HCT116 (cell line): ENCODE results near the gene ADK. TPM values are rescaled to one million over a fixed set of nuclear protein-coding genes. Genes with fewer than 3 reads are reported as not detected.

Experiments
- ATAC-seq: fragments of 200-7000 bp; cut with Tn5 transposase; 2 replicates; pipeline ENCODE4 v1.9.1; 2020; ENCODE audit warnings: mild to moderate bottlenecking, moderate library complexity
- BruUV-seq: library from RNA; stranded (reverse); fragments of 400-500 nt; replicated peaks from 2 replicates; lab custom pipeline; 2021; lab: Mats Ljungman, UMichigan
- CTCF ChIA-PET: fragments of 300-600 bp; sonication (Branson Sonifier 250); formaldehyde crosslinking; loops from one replicate; lab custom pipeline; 2021; ENCODE audit warnings: antibody characterized with exemption; lab: Charles Lee
- POLR2A ChIA-PET: fragments of 300-600, 350-600 bp; sonication (Branson Sonifier 250); formaldehyde crosslinking; loops from one replicate; lab custom pipeline; 2021; ENCODE audit warnings: antibody characterized with exemption; lab: Charles Lee
- RAD21 ChIA-PET, 2 experiments: fragments of 300-600 bp; sonication (Branson Sonifier 250); formaldehyde crosslinking; loops; one replicate each; lab custom pipeline; 2023; ENCODE audit warnings: low total read pairs in 2 of 2; ENCODE audit not compliant: uncharacterized antibody in 2 of 2, unreplicated experiment in 2 of 2, low non-redundant PET in 1 of 2; lab: Charles Lee
- DNase-seq: peaks from one replicate; pipeline ENCODE4 v3.0.0-alpha.2; 2010; ENCODE audit warnings: low read depth, low spot score
- H2AFZ ChIP-seq: fragments of 200-600 bp; shearing (Covaris generic), sonication (generic); 2 replicates; pipeline ENCODE4 v1.6.1; 2017; ENCODE audit warnings: low read depth, mixed run types, mixed read lengths, antibody characterized with exemption, low read length; ENCODE audit not compliant: poor library complexity, severe bottlenecking
- H3K27ac ChIP-seq: 2 replicates; pipeline ENCODE4 v1.5.1; 2012; ENCODE audit warnings: low read depth, low read length
- H3K27me3 ChIP-seq: fragments of 200-600 bp; sonication (generic); 2 replicates; pipeline ENCODE4 v1.6.1; 2016; ENCODE audit warnings: mixed run types, low read length, mixed read lengths; ENCODE audit not compliant: insufficient read depth
- H3K36me3 ChIP-seq, 2 experiments: fragments of 200-500 bp in 1 of 2; fragments of 200-600 bp in 1 of 2; sonication (Bioruptor generic) in 1 of 2; sonication (generic) in 1 of 2; 2 replicates each; pipeline versions ENCODE4 v1.5.1 to v1.6.1; 2014 to 2016; ENCODE audit warnings: low read length in 2 of 2, inconsistent platforms in 1 of 2, mixed read lengths in 1 of 2, mixed run types in 1 of 2; ENCODE audit not compliant: insufficient read depth in 2 of 2, control insufficient read depth in 1 of 2
- H3K4me1 ChIP-seq, 2 experiments: fragments of 200-600 bp in 1 of 2; sonication (generic) in 1 of 2; 2 replicates each; pipeline versions ENCODE4 v1.5.1 to v1.6.1; 2012 to 2017; ENCODE audit warnings: low read length in 2 of 2, inconsistent platforms in 1 of 2, mild to moderate bottlenecking in 1 of 2, mixed read lengths in 1 of 2, mixed run types in 1 of 2, moderate library complexity in 1 of 2; ENCODE audit not compliant: insufficient read depth in 2 of 2, control insufficient read depth in 1 of 2
- H3K4me2 ChIP-seq: fragments of 200-600 bp; sonication (generic); 2 replicates; pipeline ENCODE4 v1.6.1; 2017; ENCODE audit warnings: mixed run types, low read length, mixed read lengths
- H3K4me3 ChIP-seq, 2 experiments: fragments of 200-600 bp in 1 of 2; sonication (generic) in 1 of 2; replicated peaks in 1 of 2; 2 replicates each; pipeline ENCODE4 v1.5.1; 2011 to 2016; ENCODE audit warnings: low read length in 2 of 2, control low read depth in 1 of 2, low read depth in 1 of 2, mild to moderate bottlenecking in 1 of 2, mixed read lengths in 1 of 2, mixed run types in 1 of 2
- H3K79me2 ChIP-seq: fragments of 200-600 bp; sonication (generic); 2 replicates; pipeline ENCODE4 v1.6.1; 2017; ENCODE audit warnings: mild to moderate bottlenecking, mixed run types, low read length, moderate library complexity, mixed read lengths; ENCODE audit not compliant: insufficient read depth
- H3K9ac ChIP-seq: fragments of 200-600 bp; sonication (generic); 2 replicates; pipeline ENCODE4 v1.6.1; 2016; ENCODE audit warnings: low read length, mixed read lengths
- H3K9me2 ChIP-seq: fragments of 200-600 bp; sonication (generic), shearing (Covaris generic); 2 replicates; pipeline ENCODE4 v1.6.1; 2017; ENCODE audit warnings: mixed run types, mild to moderate bottlenecking, moderate library complexity; ENCODE audit not compliant: insufficient read depth
- H3K9me3 ChIP-seq, 2 experiments: fragments of 200-500 bp in 1 of 2; fragments of 200-600 bp in 1 of 2; sonication (Bioruptor generic) in 1 of 2; sonication (generic) in 1 of 2; 2 replicates each; pipeline ENCODE4 v1.6.1; 2014 to 2017; ENCODE audit warnings: low read length in 2 of 2, mixed read lengths in 2 of 2, inconsistent platforms in 1 of 2, low read depth in 1 of 2, mild to moderate bottlenecking in 1 of 2, mixed run types in 1 of 2, moderate library complexity in 1 of 2; ENCODE audit not compliant: control insufficient read depth in 1 of 2, insufficient read depth in 1 of 2
- H4K20me1 ChIP-seq: fragments of 200-600 bp; sonication (generic), shearing (Covaris generic); 2 replicates; pipeline ENCODE4 v1.6.1; 2017; ENCODE audit warnings: mixed run types, mild to moderate bottlenecking, moderate library complexity; ENCODE audit not compliant: insufficient read depth
- EGR1 ChIP-seq: IDR thresholded peaks from 2 replicates; pipeline ENCODE4 v1.6.1; 2012; ENCODE audit warnings: low read depth
- ELF1 ChIP-seq: IDR thresholded peaks from 2 replicates; pipeline ENCODE4 v1.6.1; 2012; ENCODE audit warnings: low read depth, borderline replicate concordance
- FOSL1 ChIP-seq: IDR thresholded peaks from 2 replicates; pipeline ENCODE4 v1.6.1; 2012; ENCODE audit warnings: low read depth
- JUND ChIP-seq: IDR thresholded peaks from 2 replicates; pipeline ENCODE4 v1.6.1; 2012
- POLR2A ChIP-seq: IDR thresholded peaks from 2 replicates; pipeline ENCODE4 v1.7.0; 2011; ENCODE audit warnings: borderline replicate concordance; ENCODE audit not compliant: insufficient read depth, insufficient read length; ENCODE audit errors: extremely low read depth
- RAD21 ChIP-seq: IDR thresholded peaks from 2 replicates; pipeline ENCODE4 v1.6.1; 2012; ENCODE audit warnings: low read depth, mild to moderate bottlenecking
- SIN3A ChIP-seq: IDR thresholded peaks from 2 replicates; pipeline ENCODE4 v1.6.1; 2012; ENCODE audit warnings: low read depth
- TCF7L2 ChIP-seq: IDR thresholded peaks from 2 replicates; pipeline ENCODE4 v1.7.0; 2011; ENCODE audit warnings: borderline replicate concordance, inconsistent platforms; ENCODE audit not compliant: insufficient read depth, insufficient read length; ENCODE audit errors: extremely low read depth
- YY1 ChIP-seq: IDR thresholded peaks from 2 replicates; pipeline ENCODE4 v1.6.1; 2011; ENCODE audit warnings: low read length, low read depth, moderate library complexity, mild to moderate bottlenecking; ENCODE audit not compliant: insufficient replicate concordance; ENCODE audit errors: extremely low read depth
- ZNF274 ChIP-seq: fragments of 200-500 bp; sonication (Bioruptor generic); IDR thresholded peaks from 2 replicates; pipeline ENCODE4 v1.6.1; 2014; ENCODE audit warnings: mild to moderate bottlenecking, low read depth, low read length, inconsistent platforms
- intact Hi-C: fragments of 100-400 bp; cut with micrococcal nuclease; formaldehyde crosslinking; loops from 2 replicates; pipeline ENCODE4 v1.10.0; 2022
- total RNA-seq: library from RNA; stranded (reverse); gene quantifications from one replicate; pipeline ENCODE4 v1.2.1, GENCODE V29; 2021; ENCODE audit not compliant: unreplicated experiment
- TF ChIP-seq, protein P1 (sequence below): IDR thresholded peaks from 2 replicates; pipeline ENCODE4 v1.6.1; 2012; ENCODE audit warnings: low read depth
- TF ChIP-seq, protein P2 (sequence below): IDR thresholded peaks from 2 replicates; pipeline ENCODE4 v1.6.1; 2012

ADK gene
- total RNA-seq, 1 experiment from 2014 or later = 55.0 TPM

DNA sequence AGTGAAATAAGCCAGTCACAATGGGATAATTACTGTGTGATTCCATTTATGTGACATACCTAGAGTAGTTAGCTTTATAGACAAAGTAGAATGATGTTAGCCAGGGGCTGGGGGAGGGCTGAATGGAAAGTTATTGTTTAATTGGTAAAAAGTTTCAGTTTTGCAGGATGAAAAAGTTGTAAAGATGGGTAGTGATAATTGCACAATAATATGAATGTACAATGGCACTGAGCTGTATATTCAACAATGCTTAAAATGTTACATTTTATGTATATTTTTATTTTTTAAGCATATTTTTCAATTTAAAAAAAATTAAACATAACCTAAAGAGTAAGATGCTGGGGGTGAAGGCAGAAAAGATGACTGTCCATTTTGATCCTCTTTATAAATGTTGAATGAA, 459.3 kb downstream of the ADK start:
- ChIA-PET RAD21 (no interaction called here), POLR2A (no interaction called here), CTCF (no interaction called here)
- no peak for TF ChIP-seq YY1
- no peak for TF ChIP-seq ELF1
- TF ChIP-seq RAD21 = no peak
- TF ChIP-seq ZNF274 = no peak
- TF ChIP-seq JUND = no peak
- no peak for TF ChIP-seq SIN3A
- no peak for TF ChIP-seq EGR1
- TF ChIP-seq TCF7L2 = no peak
- no peak for TF ChIP-seq FOSL1
- TF ChIP-seq, protein P1, sequence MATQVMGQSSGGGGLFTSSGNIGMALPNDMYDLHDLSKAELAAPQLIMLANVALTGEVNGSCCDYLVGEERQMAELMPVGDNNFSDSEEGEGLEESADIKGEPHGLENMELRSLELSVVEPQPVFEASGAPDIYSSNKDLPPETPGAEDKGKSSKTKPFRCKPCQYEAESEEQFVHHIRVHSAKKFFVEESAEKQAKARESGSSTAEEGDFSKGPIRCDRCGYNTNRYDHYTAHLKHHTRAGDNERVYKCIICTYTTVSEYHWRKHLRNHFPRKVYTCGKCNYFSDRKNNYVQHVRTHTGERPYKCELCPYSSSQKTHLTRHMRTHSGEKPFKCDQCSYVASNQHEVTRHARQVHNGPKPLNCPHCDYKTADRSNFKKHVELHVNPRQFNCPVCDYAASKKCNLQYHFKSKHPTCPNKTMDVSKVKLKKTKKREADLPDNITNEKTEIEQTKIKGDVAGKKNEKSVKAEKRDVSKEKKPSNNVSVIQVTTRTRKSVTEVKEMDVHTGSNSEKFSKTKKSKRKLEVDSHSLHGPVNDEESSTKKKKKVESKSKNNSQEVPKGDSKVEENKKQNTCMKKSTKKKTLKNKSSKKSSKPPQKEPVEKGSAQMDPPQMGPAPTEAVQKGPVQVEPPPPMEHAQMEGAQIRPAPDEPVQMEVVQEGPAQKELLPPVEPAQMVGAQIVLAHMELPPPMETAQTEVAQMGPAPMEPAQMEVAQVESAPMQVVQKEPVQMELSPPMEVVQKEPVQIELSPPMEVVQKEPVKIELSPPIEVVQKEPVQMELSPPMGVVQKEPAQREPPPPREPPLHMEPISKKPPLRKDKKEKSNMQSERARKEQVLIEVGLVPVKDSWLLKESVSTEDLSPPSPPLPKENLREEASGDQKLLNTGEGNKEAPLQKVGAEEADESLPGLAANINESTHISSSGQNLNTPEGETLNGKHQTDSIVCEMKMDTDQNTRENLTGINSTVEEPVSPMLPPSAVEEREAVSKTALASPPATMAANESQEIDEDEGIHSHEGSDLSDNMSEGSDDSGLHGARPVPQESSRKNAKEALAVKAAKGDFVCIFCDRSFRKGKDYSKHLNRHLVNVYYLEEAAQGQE = no peak
- TF ChIP-seq, protein P2, sequence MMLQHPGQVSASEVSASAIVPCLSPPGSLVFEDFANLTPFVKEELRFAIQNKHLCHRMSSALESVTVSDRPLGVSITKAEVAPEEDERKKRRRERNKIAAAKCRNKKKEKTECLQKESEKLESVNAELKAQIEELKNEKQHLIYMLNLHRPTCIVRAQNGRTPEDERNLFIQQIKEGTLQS = no peak
- TF ChIP-seq POLR2A = no peak
- Histone ChIP-seq H3K27ac (no peak overlapping the region), H3K4me2 (no peak overlapping the region), H3K9ac (no peak overlapping the region), H4K20me1 (no peaks in the 10 kb centered on the region), H3K9me3 (no peaks in the 10 kb centered on the region), H3K27me3 (no peaks in the 10 kb centered on the region), H3K36me3 (no peaks in the 10 kb centered on the region), H3K4me3 (no peak overlapping the region), H3K9me2 (no peaks in the 10 kb centered on the region), H3K4me1 (no peaks in the 10 kb centered on the region), H2AFZ (no peak overlapping the region), H3K79me2 (no peaks in the 10 kb centered on the region)
- ATAC-seq (no peak), DNase-seq (no peak)
- intact Hi-C loops = no loop called here
- BruUV-seq = no TSS peak
